Gastroesophageal sphincter (tissue), 4 donors: ENCODE results near the gene TSSK1B. TPM values are rescaled to one million over a fixed set of nuclear protein-coding genes. Genes with fewer than 3 reads are reported as not detected.

Experiments
- ATAC-seq: fragments of 150-250 bp; one replicate; pipeline ENCODE4 v1.9.1; 2016; ENCODE audit warnings: mild to moderate bottlenecking, moderate library complexity
- H3K27ac ChIP-seq, 4 donors: fragments of 200-600 bp; sonication (generic) in 3 of 4; 1 replicate in 3 of 4; 2 replicates in 1 of 4; pipeline ENCODE4 v1.5.1; 2016 to 2019
- H3K27me3 ChIP-seq: fragments of 200-600 bp; sonication (generic); one replicate; pipeline ENCODE4 v1.5.1; 2019
- H3K36me3 ChIP-seq, 2 donors: fragments of 200-600 bp; sonication (generic); one replicate each; pipeline ENCODE4 v1.5.1; 2019; ENCODE audit warnings: control low read depth in 1 of 2
- H3K4me1 ChIP-seq, 3 donors: fragments of 200-600 bp; sonication (generic); 1 replicate in 2 of 3; 2 replicates in 1 of 3; pipeline ENCODE4 v1.5.1; 2016 to 2019; ENCODE audit warnings: control low read depth in 2 of 3
- H3K4me3 ChIP-seq, 2 donors: fragments of 200-600 bp; sonication (generic); one replicate each; pipeline ENCODE4 v1.5.1; 2019; ENCODE audit warnings: mild to moderate bottlenecking in 1 of 2, moderate library complexity in 1 of 2
- H3K9me3 ChIP-seq, 3 donors: fragments of 200-600 bp; sonication (generic); one replicate each; pipeline ENCODE4 v1.5.1; 2017 to 2019; ENCODE audit warnings: control low read depth in 2 of 3
- EP300 ChIP-seq: sonication (generic); formaldehyde crosslinking; IDR thresholded peaks from one replicate; pipeline ENCODE4 v1.6.1; 2017; ENCODE audit warnings: antibody characterized with exemption, mild to moderate bottlenecking
- POLR2A ChIP-seq, 2 donors: fragments of 450-650 bp; IDR thresholded peaks; one replicate each; pipeline ENCODE4 v1.6.1; 2017; ENCODE audit warnings: antibody characterized with exemption in 2 of 2, mild to moderate bottlenecking in 2 of 2, moderate library complexity in 1 of 2
- POLR2AphosphoS5 ChIP-seq: sonication (generic); formaldehyde crosslinking; IDR thresholded peaks from one replicate; pipeline ENCODE4 v1.6.1; 2017; ENCODE audit warnings: antibody characterized with exemption
- WGBS, 2 donors: methylation state at CpG; one replicate each; pipeline ENCODE4 v1.1.5; 2018; ENCODE audit warnings: low coverage in 1 of 2; 5-methylcytosine and 5-hydroxymethylcytosine counted together
- total RNA-seq, 4 donors: library from RNA; depleted of rRNA; stranded (reverse); fragments of >200 nt; gene quantifications; one replicate each; pipeline ENCODE4 v1.1.0, GENCODE V29; 2016
- TF ChIP-seq, protein P1 (sequence below), 4 experiments: fragments of 200-600 bp in 2 of 4; fragments of 450-650 bp in 2 of 4; sonication (generic) in 1 of 4; IDR thresholded peaks; one replicate each; pipeline ENCODE4 v1.5.1; 2017 to 2019; ENCODE audit warnings: antibody characterized with exemption in 4 of 4, mild to moderate bottlenecking in 2 of 4, moderate library complexity in 2 of 4

The TSSK1B gene
- total RNA-seq, 4 donors from 2014 or later, result 0.93 TPM; not detected in 3

GRCh38 chr5:113397046-113397445 lies 37.7 kb downstream of the TSSK1B start:
- no peak overlapping the region for H3K27ac ChIP-seq
- H3K27me3 ChIP-seq, result no peaks in the 10 kb centered on the region
- no peaks in the 10 kb centered on the region for H3K36me3 ChIP-seq
- no peak for TF ChIP-seq POLR2A (IDR thresholded peaks at IDR 0.05)
- TF ChIP-seq, protein P1, sequence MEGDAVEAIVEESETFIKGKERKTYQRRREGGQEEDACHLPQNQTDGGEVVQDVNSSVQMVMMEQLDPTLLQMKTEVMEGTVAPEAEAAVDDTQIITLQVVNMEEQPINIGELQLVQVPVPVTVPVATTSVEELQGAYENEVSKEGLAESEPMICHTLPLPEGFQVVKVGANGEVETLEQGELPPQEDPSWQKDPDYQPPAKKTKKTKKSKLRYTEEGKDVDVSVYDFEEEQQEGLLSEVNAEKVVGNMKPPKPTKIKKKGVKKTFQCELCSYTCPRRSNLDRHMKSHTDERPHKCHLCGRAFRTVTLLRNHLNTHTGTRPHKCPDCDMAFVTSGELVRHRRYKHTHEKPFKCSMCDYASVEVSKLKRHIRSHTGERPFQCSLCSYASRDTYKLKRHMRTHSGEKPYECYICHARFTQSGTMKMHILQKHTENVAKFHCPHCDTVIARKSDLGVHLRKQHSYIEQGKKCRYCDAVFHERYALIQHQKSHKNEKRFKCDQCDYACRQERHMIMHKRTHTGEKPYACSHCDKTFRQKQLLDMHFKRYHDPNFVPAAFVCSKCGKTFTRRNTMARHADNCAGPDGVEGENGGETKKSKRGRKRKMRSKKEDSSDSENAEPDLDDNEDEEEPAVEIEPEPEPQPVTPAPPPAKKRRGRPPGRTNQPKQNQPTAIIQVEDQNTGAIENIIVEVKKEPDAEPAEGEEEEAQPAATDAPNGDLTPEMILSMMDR (IDR thresholded peaks at IDR 0.05), result no peak
- no peak for TF ChIP-seq POLR2AphosphoS5
- TF ChIP-seq EP300, result no peak
- ATAC-seq, result no peak
- H3K4me1 ChIP-seq, result no peaks in the 10 kb centered on the region
- WGBS, 2 donors, result 80 to 91% methylated on average over 3 of the region's 3 CpGs
- no peak overlapping the region for H3K4me3 ChIP-seq
- no peaks in the 10 kb centered on the region for H3K9me3 ChIP-seq

DNA sequence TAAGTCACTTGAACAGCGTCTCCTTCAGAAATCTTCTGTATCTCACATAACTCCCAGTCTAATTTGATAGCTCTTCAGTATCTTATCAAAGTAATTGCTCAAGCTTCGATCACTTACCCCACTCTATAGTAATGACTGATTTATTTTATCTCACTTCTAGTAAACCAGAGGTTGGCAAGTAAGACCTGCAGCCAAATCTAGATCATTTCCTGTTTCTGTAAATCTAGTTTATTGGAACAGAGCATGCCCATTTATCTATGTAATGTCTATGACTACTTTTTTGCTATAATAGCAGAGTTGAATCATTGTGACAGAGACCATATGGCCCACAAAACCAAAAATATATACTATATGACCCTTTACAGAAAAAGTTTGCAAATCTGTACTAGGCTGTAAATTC lies 40.1 kb downstream of the TSSK1B start:
- H3K4me3 ChIP-seq, result no peak overlapping the region
- H3K36me3 ChIP-seq, result no peaks in the 10 kb centered on the region
- TF ChIP-seq EP300, result no peak
- TF ChIP-seq POLR2A (IDR thresholded peaks at IDR 0.05), result no peak
- TF ChIP-seq, protein P1 (IDR thresholded peaks at IDR 0.05), result no peak
- no peak for TF ChIP-seq POLR2AphosphoS5
- 71 to 89% methylated on average over 1 to 2 of the region's 2 CpGs for WGBS, 2 donors
- H3K9me3 ChIP-seq, result no peaks in the 10 kb centered on the region
- no peaks in the 10 kb centered on the region for H3K27me3 ChIP-seq
- no peak for ATAC-seq
- no peak overlapping the region for H3K27ac ChIP-seq
- no peaks in the 10 kb centered on the region for H3K4me1 ChIP-seq

GRCh38 chr5:113390224-113390623 lies 44.6 kb downstream of the TSSK1B start:
- Histone ChIP-seq H3K27ac (no peak overlapping the region), H3K27me3 (no peaks in the 10 kb centered on the region), H3K4me3 (no peak overlapping the region), H3K4me1 (no peaks in the 10 kb centered on the region), H3K9me3 (no peaks in the 10 kb centered on the region), H3K36me3 (no peaks in the 10 kb centered on the region)
- no peak for TF ChIP-seq POLR2A (IDR thresholded peaks at IDR 0.05)
- TF ChIP-seq POLR2AphosphoS5, result no peak
- 69 to 81% methylated on average over 1 of the region's 1 CpG for WGBS, 2 donors
- no peak for ATAC-seq

DNA sequence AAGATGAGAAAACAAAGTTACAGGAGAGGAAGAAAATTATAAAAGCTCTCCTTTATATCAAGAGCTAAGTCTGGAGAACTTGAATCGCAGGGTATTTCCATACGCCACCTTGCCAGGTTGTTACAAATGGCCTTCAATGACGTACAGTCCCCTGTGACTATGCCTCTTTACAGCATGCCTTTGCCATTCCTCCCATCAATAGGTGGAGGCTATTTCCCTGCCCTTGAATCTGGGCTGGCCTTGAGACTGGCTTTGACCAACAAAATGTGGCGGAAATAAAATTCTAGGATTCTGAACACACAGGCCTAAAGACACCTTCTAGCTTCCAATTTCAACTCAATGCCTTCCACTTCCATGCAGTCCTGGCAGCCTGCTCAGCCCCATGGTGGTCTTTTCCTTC lies 45.7 kb downstream of the TSSK1B start:
- 91 to 93% methylated on average over 4 of the region's 4 CpGs for WGBS, 2 donors
- TF ChIP-seq POLR2A (IDR thresholded peaks at IDR 0.05), result no peak
- TF ChIP-seq, protein P1 (IDR thresholded peaks at IDR 0.05), result no peak
- no peak for TF ChIP-seq EP300
- TF ChIP-seq POLR2AphosphoS5, result no peak
- H3K27ac ChIP-seq, result no peak overlapping the region
- no peak overlapping the region for H3K4me3 ChIP-seq
- H3K36me3 ChIP-seq, result no peaks in the 10 kb centered on the region
- no peaks in the 10 kb centered on the region for H3K27me3 ChIP-seq
- no peaks in the 10 kb centered on the region for H3K9me3 ChIP-seq
- no peak for ATAC-seq
- no peaks in the 10 kb centered on the region for H3K4me1 ChIP-seq

DNA sequence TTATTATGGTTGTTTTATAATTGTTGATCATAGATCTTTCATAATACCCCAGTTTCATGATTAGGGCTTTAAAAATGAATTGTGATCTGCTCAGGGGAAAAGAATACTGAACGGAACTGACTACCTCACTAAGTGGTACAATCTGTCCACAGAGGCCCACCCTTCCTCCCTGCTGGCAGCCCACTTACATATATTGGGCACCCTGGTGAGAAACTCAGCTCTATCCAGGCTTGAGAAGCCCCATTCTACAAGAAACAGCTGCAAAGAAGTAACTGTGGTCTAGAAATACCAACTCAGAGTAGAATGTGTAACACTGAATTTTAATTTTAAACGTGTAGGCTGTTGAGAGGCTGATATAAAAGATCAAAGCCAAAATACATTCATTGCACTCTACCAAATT lies 46.9 kb downstream of the TSSK1B start:
- Histone ChIP-seq H3K27me3 (no peaks in the 10 kb centered on the region), H3K4me3 (no peak overlapping the region), H3K27ac (no peak overlapping the region), H3K4me1 (no peaks in the 10 kb centered on the region), H3K36me3 (no peaks in the 10 kb centered on the region), H3K9me3 (no peaks in the 10 kb centered on the region)
- TF ChIP-seq POLR2A (IDR thresholded peaks at IDR 0.05), result no peak
- TF ChIP-seq, protein P1 (IDR thresholded peaks at IDR 0.05), result no peak
- no peak for ATAC-seq
- 80 to 81% methylated on average over 1 to 2 of the region's 2 CpGs for WGBS, 2 donors
